Measurements from ENCODE around the gene DAPK2. TPM values are rescaled to one million over a fixed set of nuclear protein-coding genes. Genes with fewer than 3 reads are reported as not detected.

Gene DAPK2
- total RNA-seq, 1 donor from 2014 or later, result 1.6 TPM

- no peak for TF ChIP-seq CTCF (IDR thresholded peaks at IDR 0.05)
- DNase-seq (ENCODE audit: low spot score), result no peak
- H3K27ac Mint-ChIP-seq (ENCODE audit: unreplicated experiment), result peak overlapping the region; percentile 20
Observed at GRCh38 chr15:63872759-63873510, 173.3 kb downstream of the DAPK2 start.

GRCh38 chr15:63870487-63871209 is 175.6 kb downstream of the DAPK2 start:
- Mint-ChIP-seq H3K27me3 (ENCODE audit: low read depth) (peaks cover 3% of the 10 kb centered on the region), H3K36me3 (ENCODE audit: low read depth) (no peaks in the 10 kb centered on the region), H3K27ac (ENCODE audit: unreplicated experiment) (no peak overlapping the region), H3K4me1 (ENCODE audit: low read depth) (peaks cover 11% of the 10 kb centered on the region), H3K9me3 (ENCODE audit: low read depth) (peaks cover 5% of the 10 kb centered on the region), H3K4me3 (ENCODE audit: unreplicated experiment) (no peak overlapping the region)
- no peak for DNase-seq (ENCODE audit: low spot score)
- no peak for TF ChIP-seq CTCF (IDR thresholded peaks at IDR 0.05)

More at GRCh38 chr15:63872759-63873510, 173.3 kb downstream of the DAPK2 start:
- H3K27me3 Mint-ChIP-seq (ENCODE audit: low read depth), result peaks cover 3% of the 10 kb centered on the region
- peaks cover 11% of the 10 kb centered on the region for H3K4me1 Mint-ChIP-seq (ENCODE audit: low read depth)
- H3K9me3 Mint-ChIP-seq (ENCODE audit: low read depth), result no peaks in the 10 kb centered on the region
- H3K4me3 Mint-ChIP-seq (ENCODE audit: unreplicated experiment), result no peak overlapping the region
- no peaks in the 10 kb centered on the region for H3K36me3 Mint-ChIP-seq (ENCODE audit: low read depth)

GRCh38 chr15:63870043-63870394 is 176.3 kb downstream of the DAPK2 start:
- H3K27me3 Mint-ChIP-seq (ENCODE audit: low read depth), result peaks cover 3% of the 10 kb centered on the region
- no peak for DNase-seq (ENCODE audit: low spot score)
- no peak for TF ChIP-seq CTCF (IDR thresholded peaks at IDR 0.05)
- no peak overlapping the region for H3K27ac Mint-ChIP-seq (ENCODE audit: unreplicated experiment)
- H3K4me3 Mint-ChIP-seq (ENCODE audit: unreplicated experiment), result no peak overlapping the region
- peaks cover 5% of the 10 kb centered on the region for H3K9me3 Mint-ChIP-seq (ENCODE audit: low read depth)
- H3K4me1 Mint-ChIP-seq (ENCODE audit: low read depth), result peaks cover 11% of the 10 kb centered on the region
- no peaks in the 10 kb centered on the region for H3K36me3 Mint-ChIP-seq (ENCODE audit: low read depth)

GRCh38 chr15:63869371-63870042 is 176.8 kb downstream of the DAPK2 start:
- Mint-ChIP-seq H3K36me3 (ENCODE audit: low read depth) (no peaks in the 10 kb centered on the region), H3K9me3 (ENCODE audit: low read depth) (peaks cover 5% of the 10 kb centered on the region), H3K4me1 (ENCODE audit: low read depth) (peaks cover 11% of the 10 kb centered on the region), H3K27me3 (ENCODE audit: low read depth) (peaks cover 3% of the 10 kb centered on the region), H3K4me3 (ENCODE audit: unreplicated experiment) (no peak overlapping the region), H3K27ac (ENCODE audit: unreplicated experiment) (no peak overlapping the region)
- DNase-seq (ENCODE audit: low spot score), result no peak
- TF ChIP-seq CTCF (IDR thresholded peaks at IDR 0.05), result no peak

- H3K27ac Mint-ChIP-seq (ENCODE audit: unreplicated experiment), result no peak overlapping the region
- DNase-seq (ENCODE audit: low spot score), result no peak
- TF ChIP-seq CTCF (IDR thresholded peaks at IDR 0.05), result no peak
- H3K36me3 Mint-ChIP-seq (ENCODE audit: low read depth), result no peaks in the 10 kb centered on the region
- peaks cover 1% of the 10 kb centered on the region for H3K4me1 Mint-ChIP-seq (ENCODE audit: low read depth)
- no peak overlapping the region for H3K4me3 Mint-ChIP-seq (ENCODE audit: unreplicated experiment)
- H3K9me3 Mint-ChIP-seq (ENCODE audit: low read depth), result peaks cover 5% of the 10 kb centered on the region
- H3K27me3 Mint-ChIP-seq (ENCODE audit: low read depth), result peaks cover 2% of the 10 kb centered on the region
Observed at GRCh38 chr15:63864186-63864585, 182.1 kb downstream of the DAPK2 start.

Data from chondrocyte (in vitro differentiated cells).